Measurements from ENCODE around the gene CTNNBL1. TPM values are rescaled to one million over a fixed set of nuclear protein-coding genes. Genes with fewer than 3 reads are reported as not detected.

Gene CTNNBL1
- total RNA-seq, 1 donor from 2014 or later = 45.8 TPM

DNA sequence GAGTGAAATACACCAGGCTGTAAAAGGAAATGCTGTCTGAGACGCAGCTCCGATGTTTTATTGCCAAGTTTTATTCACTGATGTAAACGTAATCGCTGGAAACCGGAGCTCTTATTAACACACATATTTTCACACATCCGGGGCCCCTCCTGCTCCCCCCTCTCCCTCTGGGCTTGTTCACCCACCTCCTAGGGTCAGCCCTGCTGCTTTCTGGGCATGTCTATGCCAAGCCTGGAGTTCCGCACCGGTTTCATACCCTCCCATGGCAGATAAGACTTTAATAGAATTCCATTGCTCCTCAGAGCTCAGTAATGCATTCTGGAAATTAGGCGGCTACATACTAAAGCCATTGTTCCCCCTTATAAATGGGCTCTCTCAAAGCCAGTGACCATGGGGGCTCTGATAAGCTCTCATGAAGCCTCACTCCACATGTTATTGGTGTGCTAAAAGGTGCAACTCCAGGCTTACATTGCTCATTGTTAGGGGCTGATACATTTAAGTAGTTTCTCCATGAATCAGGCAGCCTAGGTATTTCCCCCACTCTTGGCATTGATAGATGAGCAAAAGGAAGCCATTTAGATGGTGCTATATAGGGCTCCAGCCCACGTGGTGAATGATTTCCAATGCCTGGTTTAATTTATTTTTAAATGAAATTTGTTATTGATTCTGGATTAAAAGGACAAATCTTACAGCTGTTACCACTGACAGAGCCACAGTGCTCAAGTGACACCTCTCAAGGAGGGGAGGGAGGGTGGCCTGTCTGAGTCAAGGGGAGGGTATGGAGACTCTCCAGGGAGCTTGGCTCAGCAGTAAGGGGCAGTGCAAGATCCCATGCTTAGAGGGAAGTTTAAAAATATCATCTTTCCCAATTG lies 204.6 kb downstream of the CTNNBL1 start:
- no peak for DNase-seq (ENCODE audit: low read depth, low spot score)

GRCh38 chr20:37899105-37900045 lies 205.5 kb downstream of the CTNNBL1 start:
- no peak for DNase-seq (ENCODE audit: low read depth, low spot score)

- no peak for DNase-seq (ENCODE audit: low read depth, low spot score)
These were observed 207.4 kb downstream of the CTNNBL1 start for GRCh38 chr20:37901240-37901639.

DNA sequence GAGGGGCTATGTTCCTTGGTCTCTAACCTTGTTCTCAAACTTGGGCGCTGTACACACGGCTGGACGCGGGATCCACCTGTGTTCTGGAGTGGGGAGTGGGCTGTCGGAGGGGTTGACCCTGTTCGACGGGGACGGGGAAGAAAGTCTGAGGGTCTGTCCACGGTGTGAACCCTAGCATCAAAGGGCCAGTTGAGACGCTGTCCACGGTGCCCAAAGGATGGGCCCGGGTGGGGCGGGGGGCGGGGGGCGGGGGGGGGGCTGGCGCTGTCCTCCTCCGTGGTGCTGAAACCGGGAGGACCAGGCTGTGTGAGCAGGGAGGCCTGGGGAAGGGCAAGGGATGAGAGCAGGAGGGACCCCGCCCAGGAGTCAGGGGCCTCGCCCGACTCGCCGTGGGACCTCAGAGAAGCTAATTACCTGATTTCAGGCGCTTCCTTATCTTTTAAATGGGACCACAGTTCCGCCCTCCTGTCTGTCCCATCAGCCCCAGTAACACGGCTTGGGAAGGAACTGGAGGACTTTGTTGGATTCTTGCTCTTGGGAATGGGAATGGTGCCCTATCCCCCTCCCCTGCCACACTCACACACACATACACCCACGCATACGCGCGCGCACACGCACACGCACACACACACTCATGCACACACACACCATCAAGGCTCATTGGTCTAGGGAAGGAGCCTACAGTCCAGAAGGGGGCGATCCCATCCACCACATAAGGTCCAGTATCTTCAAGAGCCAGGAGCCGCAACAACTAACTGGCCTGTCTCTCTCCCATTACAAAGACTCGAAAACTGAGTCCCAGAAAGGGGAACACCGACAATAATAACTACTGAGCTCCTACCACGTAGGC lies 208.0 kb downstream of the CTNNBL1 start:
- peak; percentile 40 for DNase-seq (ENCODE audit: low read depth, low spot score)

GRCh38 chr20:37902504-37903313 lies 208.9 kb downstream of the CTNNBL1 start, which contains the start of gene VSTM2L:
VSTM2L (plus strand) TSS chr20:37903127; CDS start chr20:37903351, 224 bp downstream.
- no peak for DNase-seq (ENCODE audit: low read depth, low spot score)

GRCh38 chr20:37903317-37904007 lies 209.6 kb downstream of the CTNNBL1 start:
- no peak for DNase-seq (ENCODE audit: low read depth, low spot score)

DNA sequence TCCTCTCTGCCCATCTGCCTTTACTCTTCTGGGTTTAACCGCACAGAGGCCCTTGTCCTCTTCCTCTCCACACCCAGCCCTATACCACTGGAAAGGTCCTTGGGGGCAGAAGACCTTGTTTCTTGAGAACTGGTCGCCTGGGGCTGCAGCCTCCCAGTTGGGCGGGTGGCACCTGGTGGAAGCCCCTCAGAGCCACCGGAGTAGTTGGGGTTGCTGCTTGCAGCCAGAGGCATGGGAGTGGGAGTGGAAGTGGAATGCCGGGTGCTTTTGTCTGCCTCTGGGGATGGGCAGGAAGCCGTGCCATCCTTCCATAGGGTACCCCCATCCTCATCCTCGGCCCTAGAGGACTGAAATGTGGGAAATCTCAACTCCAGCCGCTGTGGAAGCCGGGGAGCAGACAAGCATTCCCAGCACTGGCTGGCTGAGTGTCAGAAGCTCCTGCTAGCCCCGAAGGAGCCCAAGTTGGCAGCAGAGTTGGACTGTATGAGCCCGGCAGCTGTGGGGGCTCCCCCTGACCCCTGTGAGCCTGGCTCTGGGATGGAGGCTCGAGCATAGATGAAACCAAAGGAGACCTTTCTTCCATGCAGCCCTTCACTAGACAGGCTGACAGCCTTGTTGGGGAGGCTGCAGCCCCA lies 210.3 kb downstream of the CTNNBL1 start:
- DNase-seq (ENCODE audit: low read depth, low spot score) = no peak

- no peak for DNase-seq (ENCODE audit: low read depth, low spot score)
These were observed 211.1 kb downstream of the CTNNBL1 start for GRCh38 chr20:37904845-37905373.

- DNase-seq (ENCODE audit: low read depth, low spot score) = no peak
These were observed 212.1 kb downstream of the CTNNBL1 start for GRCh38 chr20:37905671-37906613.

DNA sequence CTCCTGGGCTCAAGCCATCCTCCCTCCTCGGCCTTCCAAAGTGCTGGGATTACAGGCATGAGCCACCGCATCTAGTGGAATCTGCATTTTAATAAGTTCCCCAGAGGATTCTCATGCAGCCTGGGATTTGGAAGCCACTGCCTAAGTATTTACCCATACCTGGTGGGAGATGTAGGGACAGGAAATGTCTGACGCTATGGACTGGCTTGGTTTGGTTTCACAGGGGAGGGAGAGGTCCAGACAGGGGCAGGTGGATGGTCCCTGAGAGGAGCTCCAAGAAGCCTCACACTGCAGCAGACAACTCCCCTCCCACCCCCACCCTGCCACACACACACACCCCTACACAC lies 213.5 kb downstream of the CTNNBL1 start:
- DNase-seq (ENCODE audit: low read depth, low spot score) = no peak

- DNase-seq (ENCODE audit: low read depth, low spot score) = no peak
These were observed 214.0 kb downstream of the CTNNBL1 start for GRCh38 chr20:37907677-37908401.

DNA sequence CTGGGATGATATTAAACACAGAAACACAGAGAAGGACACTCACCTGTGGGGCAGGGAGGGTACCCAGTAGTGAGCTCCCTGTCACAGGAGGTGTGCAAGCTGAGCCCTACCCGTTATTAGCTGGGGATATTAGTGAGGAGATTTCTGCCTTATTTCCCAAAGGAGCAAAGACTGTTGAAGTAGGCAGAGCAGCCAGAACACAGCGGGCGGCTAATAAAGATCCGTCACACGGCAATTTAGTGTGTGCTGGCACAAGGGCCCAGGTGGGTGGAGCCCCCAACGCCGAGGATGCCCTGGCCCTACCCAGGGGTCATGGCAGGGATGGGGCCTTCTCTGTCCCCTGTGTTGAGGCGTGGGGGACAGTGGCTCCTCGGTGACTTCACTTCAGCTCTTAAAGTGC lies 217.4 kb downstream of the CTNNBL1 start:
- no peak for DNase-seq (ENCODE audit: low read depth, low spot score)

GRCh38 chr20:37911838-37912281 lies 218.0 kb downstream of the CTNNBL1 start:
- DNase-seq (ENCODE audit: low read depth, low spot score) = no peak

DNA sequence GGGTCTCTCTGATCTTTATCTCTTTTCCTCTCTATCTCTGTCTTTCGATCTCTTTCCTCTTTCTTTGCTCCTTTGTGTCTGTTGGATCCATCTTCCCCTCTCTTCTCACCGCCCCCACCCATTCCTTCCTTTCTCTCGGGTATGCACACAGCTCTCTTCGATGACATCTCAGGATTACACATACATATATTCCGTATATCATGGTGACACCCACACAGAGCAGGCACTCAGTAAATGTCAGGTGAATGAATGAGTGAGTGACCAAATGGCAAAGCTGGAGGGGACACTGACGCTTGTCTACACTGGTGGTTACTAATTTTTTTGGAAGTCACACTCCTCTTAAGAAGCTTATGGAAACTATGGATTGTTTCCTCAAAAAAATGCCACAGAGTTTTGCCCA lies 219.0 kb downstream of the CTNNBL1 start:
- DNase-seq (ENCODE audit: low read depth, low spot score) = no peak

- no peak for DNase-seq (ENCODE audit: low read depth, low spot score)
These were observed 219.9 kb downstream of the CTNNBL1 start for GRCh38 chr20:37913567-37914366.

GRCh38 chr20:37914367-37914671 lies 220.5 kb downstream of the CTNNBL1 start:
- no peak for DNase-seq (ENCODE audit: low read depth, low spot score)

All from pulmonary artery endothelial cell (primary cell).